HG03103 (cell line): ENCODE measurements around the gene MFSD6L.

ENCODE experiments used
- ATAC-seq: cut with Tn5 transposase; IDR thresholded peaks from one replicate; pipeline ENCODE4 v1.9.1; 2021; ENCODE audit warnings: low read depth; ENCODE audit not compliant: unreplicated experiment

The MFSD6L gene

DNA sequence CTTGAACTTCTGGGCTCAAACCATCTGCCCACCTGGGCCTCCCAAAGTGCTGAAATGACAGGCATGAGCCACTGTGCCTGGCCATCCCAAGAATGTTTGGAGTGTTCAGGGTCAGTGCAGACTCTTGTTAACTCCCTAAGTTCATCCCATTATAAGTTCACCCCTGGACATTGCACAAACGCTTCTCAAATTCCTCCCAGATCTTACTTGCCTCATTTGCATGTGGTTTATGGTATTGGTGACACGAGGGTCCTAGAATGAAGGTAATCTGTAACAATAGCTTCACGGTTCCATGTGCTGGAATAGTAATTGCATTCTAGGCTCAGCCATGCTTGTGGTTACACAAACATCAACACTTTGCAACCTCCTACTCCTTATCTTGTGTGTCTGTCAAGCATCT, 49.5 kb downstream of the MFSD6L start:
- no peak for ATAC-seq

GRCh38 chr17:8747742-8748141, 51.4 kb downstream of the MFSD6L start:
- ATAC-seq: no peak
